Measurements from ENCODE around the gene HIPK2. TPM values are rescaled to one million over a fixed set of nuclear protein-coding genes. Genes with fewer than 3 reads are reported as not detected.

HIPK2 gene
- total and polyA plus RNA-seq, 2 experiments from 2014 or later = 7.3 to 16.9 TPM

DNA sequence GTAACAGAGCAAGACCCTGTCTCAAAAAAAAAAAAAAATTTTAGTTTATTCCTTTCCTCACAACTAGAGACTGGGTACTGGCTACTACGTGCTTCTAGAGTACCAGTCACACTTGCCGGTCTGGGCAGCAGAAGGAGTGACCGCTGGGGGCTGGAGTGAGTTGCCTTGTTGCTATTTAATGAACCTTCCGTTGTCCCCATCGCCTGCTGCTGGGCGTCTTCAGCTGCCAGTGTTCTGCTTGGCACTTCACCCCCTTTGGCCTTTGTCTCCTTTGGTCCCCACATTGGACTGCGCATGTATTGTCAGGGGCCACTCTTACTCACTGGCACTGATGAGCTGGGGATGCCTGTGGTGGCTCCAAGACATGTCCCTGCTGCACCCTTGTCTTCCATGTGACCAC, 143.7 kb downstream of the HIPK2 start:
- Histone ChIP-seq H3K9me2 (ENCODE audit: insufficient read depth) (no peaks in the 10 kb centered on the region), H3K4me2 (no peak overlapping the region), H3F3A (replicated peaks; ENCODE audit: low read depth) (no peaks in the 10 kb centered on the region), H3K36me3 (ENCODE audit: insufficient read depth) (no peaks in the 10 kb centered on the region), H3K27me3 (ENCODE audit: insufficient read depth) (no peaks in the 10 kb centered on the region), H2AFZ (no peak overlapping the region), H3K79me2 (replicated peaks; ENCODE audit: insufficient read depth) (no peaks in the 10 kb centered on the region), H4K20me1 (replicated peaks; ENCODE audit: insufficient read depth) (no peaks in the 10 kb centered on the region; the same call in 1 of the 2 replicates), H3K4me3 (no peak overlapping the region), H3K4me1 (ENCODE audit: insufficient read depth) (no peaks in the 10 kb centered on the region), H3K27ac (ENCODE audit: low read depth) (no peak overlapping the region)
- no peak for TF ChIP-seq STAT1 (IDR thresholded peaks at IDR 0.05; ENCODE audit: unreplicated experiment)
- TF ChIP-seq, protein P1, sequence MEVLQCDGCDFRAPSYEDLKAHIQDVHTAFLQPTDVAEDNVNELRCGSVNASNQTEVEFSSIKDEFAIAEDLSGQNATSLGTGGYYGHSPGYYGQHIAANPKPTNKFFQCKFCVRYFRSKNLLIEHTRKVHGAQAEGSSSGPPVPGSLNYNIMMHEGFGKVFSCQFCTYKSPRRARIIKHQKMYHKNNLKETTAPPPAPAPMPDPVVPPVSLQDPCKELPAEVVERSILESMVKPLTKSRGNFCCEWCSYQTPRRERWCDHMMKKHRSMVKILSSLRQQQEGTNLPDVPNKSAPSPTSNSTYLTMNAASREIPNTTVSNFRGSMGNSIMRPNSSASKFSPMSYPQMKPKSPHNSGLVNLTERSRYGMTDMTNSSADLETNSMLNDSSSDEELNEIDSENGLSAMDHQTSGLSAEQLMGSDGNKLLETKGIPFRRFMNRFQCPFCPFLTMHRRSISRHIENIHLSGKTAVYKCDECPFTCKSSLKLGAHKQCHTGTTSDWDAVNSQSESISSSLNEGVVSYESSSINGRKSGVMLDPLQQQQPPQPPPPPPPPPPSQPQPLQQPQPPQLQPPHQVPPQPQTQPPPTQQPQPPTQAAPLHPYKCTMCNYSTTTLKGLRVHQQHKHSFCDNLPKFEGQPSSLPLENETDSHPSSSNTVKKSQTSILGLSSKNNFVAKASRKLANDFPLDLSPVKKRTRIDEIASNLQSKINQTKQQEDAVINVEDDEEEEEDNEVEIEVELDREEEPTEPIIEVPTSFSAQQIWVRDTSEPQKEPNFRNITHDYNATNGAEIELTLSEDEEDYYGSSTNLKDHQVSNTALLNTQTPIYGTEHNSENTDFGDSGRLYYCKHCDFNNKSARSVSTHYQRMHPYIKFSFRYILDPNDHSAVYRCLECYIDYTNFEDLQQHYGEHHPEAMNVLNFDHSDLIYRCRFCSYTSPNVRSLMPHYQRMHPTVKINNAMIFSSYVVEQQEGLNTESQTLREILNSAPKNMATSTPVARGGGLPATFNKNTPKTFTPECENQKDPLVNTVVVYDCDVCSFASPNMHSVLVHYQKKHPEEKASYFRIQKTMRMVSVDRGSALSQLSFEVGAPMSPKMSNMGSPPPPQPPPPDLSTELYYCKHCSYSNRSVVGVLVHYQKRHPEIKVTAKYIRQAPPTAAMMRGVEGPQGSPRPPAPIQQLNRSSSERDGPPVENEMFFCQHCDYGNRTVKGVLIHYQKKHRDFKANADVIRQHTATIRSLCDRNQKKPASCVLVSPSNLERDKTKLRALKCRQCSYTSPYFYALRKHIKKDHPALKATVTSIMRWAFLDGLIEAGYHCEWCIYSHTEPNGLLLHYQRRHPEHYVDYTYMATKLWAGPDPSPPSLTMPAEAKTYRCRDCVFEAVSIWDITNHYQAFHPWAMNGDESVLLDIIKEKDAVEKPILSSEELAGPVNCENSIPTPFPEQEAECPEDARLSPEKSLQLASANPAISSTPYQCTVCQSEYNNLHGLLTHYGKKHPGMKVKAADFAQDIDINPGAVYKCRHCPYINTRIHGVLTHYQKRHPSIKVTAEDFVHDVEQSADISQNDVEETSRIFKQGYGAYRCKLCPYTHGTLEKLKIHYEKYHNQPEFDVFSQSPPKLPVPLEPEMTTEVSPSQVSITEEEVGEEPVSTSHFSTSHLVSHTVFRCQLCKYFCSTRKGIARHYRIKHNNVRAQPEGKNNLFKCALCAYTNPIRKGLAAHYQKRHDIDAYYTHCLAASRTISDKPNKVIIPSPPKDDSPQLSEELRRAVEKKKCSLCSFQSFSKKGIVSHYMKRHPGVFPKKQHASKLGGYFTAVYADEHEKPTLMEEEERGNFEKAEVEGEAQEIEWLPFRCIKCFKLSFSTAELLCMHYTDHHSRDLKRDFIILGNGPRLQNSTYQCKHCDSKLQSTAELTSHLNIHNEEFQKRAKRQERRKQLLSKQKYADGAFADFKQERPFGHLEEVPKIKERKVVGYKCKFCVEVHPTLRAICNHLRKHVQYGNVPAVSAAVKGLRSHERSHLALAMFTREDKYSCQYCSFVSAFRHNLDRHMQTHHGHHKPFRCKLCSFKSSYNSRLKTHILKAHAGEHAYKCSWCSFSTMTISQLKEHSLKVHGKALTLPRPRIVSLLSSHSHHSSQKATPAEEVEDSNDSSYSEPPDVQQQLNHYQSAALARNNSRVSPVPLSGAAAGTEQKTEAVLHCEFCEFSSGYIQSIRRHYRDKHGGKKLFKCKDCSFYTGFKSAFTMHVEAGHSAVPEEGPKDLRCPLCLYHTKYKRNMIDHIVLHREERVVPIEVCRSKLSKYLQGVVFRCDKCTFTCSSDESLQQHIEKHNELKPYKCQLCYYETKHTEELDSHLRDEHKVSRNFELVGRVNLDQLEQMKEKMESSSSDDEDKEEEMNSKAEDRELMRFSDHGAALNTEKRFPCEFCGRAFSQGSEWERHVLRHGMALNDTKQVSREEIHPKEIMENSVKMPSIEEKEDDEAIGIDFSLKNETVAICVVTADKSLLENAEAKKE (CRISPR knock-in tag; IDR thresholded peaks at IDR 0.05) = no peak
- no peak overlapping the region for H3K4me3 Mint-ChIP-seq
- 0 out of 3 replicates have a peak, but pooled peaks cover 3% of the 10 kb centered on the region for H3K4me1 Mint-ChIP-seq
- no peaks in the 10 kb centered on the region; the same call in 2 of the 3 replicates for H3K9me3 Mint-ChIP-seq
- no peak for DNase-seq (ENCODE audit: low spot score)
- H3K36me3 Mint-ChIP-seq (ENCODE audit: low read depth) = peaks cover 10% of the 10 kb centered on the region
- H3K27me3 Mint-ChIP-seq (ENCODE audit: insufficient read depth, low read depth, poor library complexity) = peaks cover 2% of the 10 kb centered on the region
- H3K27ac Mint-ChIP-seq = no peak overlapping the region
- ATAC-seq = no peak

DNA sequence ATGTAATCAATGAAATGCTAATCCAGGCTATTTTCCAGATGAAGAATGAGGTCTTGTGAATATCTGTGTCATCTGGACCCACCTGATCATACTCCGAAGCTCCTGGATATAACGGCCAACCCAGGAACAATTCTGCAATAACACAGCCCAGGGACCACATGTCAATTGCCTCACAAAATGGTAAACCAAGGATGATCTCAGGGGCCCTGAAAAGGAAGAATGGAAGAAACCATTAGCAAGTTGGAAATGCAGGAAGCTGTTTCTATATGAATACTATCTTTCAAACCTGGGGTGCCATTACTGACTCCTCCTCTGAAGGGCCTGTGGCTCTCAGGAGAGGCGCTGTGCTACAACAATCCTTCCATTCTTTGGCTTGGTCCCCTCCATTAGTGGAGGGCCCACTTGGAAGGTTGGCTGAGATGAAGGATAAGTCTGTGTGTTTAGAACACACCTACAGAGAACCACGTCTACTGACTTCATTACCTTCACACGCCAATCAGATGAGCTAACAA, 146.2 kb downstream of the HIPK2 start:
- H3K4me3 Mint-ChIP-seq = no peak overlapping the region
- Histone ChIP-seq H3K27me3 (ENCODE audit: insufficient read depth) (no peaks in the 10 kb centered on the region), H3K4me1 (ENCODE audit: insufficient read depth) (peaks cover 3% of the 10 kb centered on the region; the same call in 1 of the 2 replicates), H2AFZ (no peak overlapping the region), H3K27ac (ENCODE audit: low read depth) (no peak overlapping the region), H3K36me3 (ENCODE audit: insufficient read depth) (no peaks in the 10 kb centered on the region), H3K9me2 (ENCODE audit: insufficient read depth) (no peaks in the 10 kb centered on the region), H3K4me3 (no peak overlapping the region), H4K20me1 (replicated peaks; ENCODE audit: insufficient read depth) (no peaks in the 10 kb centered on the region; the same call in 1 of the 2 replicates), H3F3A (replicated peaks; ENCODE audit: low read depth) (no peaks in the 10 kb centered on the region), H3K79me2 (replicated peaks; ENCODE audit: insufficient read depth) (no peaks in the 10 kb centered on the region), H3K4me2 (no peak overlapping the region)
- ATAC-seq (no peak), DNase-seq (ENCODE audit: low spot score) (no peak)
- no peaks in the 10 kb centered on the region; the same call in 2 of the 3 replicates for H3K9me3 Mint-ChIP-seq
- H3K4me1 Mint-ChIP-seq = peaks cover 8% of the 10 kb centered on the region
- no peak overlapping the region for H3K27ac Mint-ChIP-seq
- TF ChIP-seq EZH2phosphoT487 (IDR thresholded peaks at IDR 0.05; ENCODE audit: unreplicated experiment) (no peak), JUNB (IDR thresholded peaks at IDR 0.05; ENCODE audit: unreplicated experiment) (no peak), POLR2AphosphoS5 (IDR thresholded peaks at IDR 0.05; ENCODE audit: low read depth) (no peak), NANOG (IDR thresholded peaks at IDR 0.05; ENCODE audit: borderline replicate concordance) (no peak)
- peaks cover 2% of the 10 kb centered on the region for H3K27me3 Mint-ChIP-seq (ENCODE audit: insufficient read depth, low read depth, poor library complexity)
- H3K36me3 Mint-ChIP-seq (ENCODE audit: low read depth) = peaks cover 13% of the 10 kb centered on the region

All from GM23338 (cell line).